Mucosa of descending colon (tissue), 3 donors: Measurements from ENCODE around the gene EPHA3. TPM values are rescaled to one million over a fixed set of nuclear protein-coding genes. Genes with fewer than 3 reads are reported as not detected.

ENCODE experiments used
- ATAC-seq: fragments of 200-7000 bp; cut with Tn5 transposase; one replicate; pipeline ENCODE4 v1.9.1; 2020; ENCODE audit warnings: mild to moderate bottlenecking, moderate library complexity
- DNase-seq, 3 donors: peaks; one replicate each; pipeline ENCODE4 v3.0.0-alpha.2; 2020
- H3K36me3 ChIP-seq: fragments of 200-600 bp; one replicate; pipeline ENCODE4 v1.8.0; 2021; ENCODE audit warnings: low read depth, mild to moderate bottlenecking
- H3K4me1 ChIP-seq: fragments of 200-600 bp; one replicate; pipeline ENCODE4 v1.8.0; 2021; ENCODE audit warnings: low read depth, mild to moderate bottlenecking
- H3K4me3 ChIP-seq: fragments of 200-600 bp; one replicate; pipeline ENCODE4 v1.8.0; 2021; ENCODE audit warnings: mild to moderate bottlenecking
- H3K9me3 ChIP-seq: fragments of 200-600 bp; one replicate; pipeline ENCODE4 v1.8.0; 2021; ENCODE audit warnings: mild to moderate bottlenecking
- CTCF ChIP-seq: fragments of 200-600 bp; IDR thresholded peaks from one replicate; pipeline ENCODE4 v1.8.0; 2022; ENCODE audit warnings: antibody characterized with exemption, mild to moderate bottlenecking
- intact Hi-C, 2 donors: fragments of 100-400 bp; cut with DNase I in 1 of 2; cut with micrococcal nuclease in 1 of 2; formaldehyde crosslinking; loops; one replicate each; pipeline versions ENCODE4 v1.11.0 to v1.11.1; 2022; cut with DNase I, micrococcal nuclease
- total RNA-seq, 3 donors: library from RNA; stranded (reverse); fragmentation: NEBNext Ultra II Directional in 2 of 3; extraction: Animal tissue kit (Norgen Biotek cat#: 25700) in 2 of 3; gene quantifications; one replicate each; pipeline versions ENCODE4 v1.2.1 to v1.2.4, GENCODE V29; 2021 to 2023
- donor health status: DM: no; HTN: no; CAD: no; lungs with moderate emphysema.
- donor health status: DM: no; HTN: no; CAD: no.
- donor health status: DM: no; HTN: yes; CAD: no.

The EPHA3 gene
- total RNA-seq, 3 donors from 2014 or later, result 1.0 to 6.6 (median 2.0) TPM

- Histone ChIP-seq H3K4me3 (no peak overlapping the region), H3K4me1 (no peaks in the 10 kb centered on the region), H3K9me3 (no peaks in the 10 kb centered on the region), H3K36me3 (no peaks in the 10 kb centered on the region)
- ATAC-seq (no peak), DNase-seq (no peak)
- intact Hi-C loops, result no loop called here
- no peak for TF ChIP-seq CTCF
Measured at GRCh38 chr3:89256882-89257281, 149.5 kb downstream of the EPHA3 start.

- Histone ChIP-seq H3K9me3 (no peaks in the 10 kb centered on the region), H3K4me1 (no peaks in the 10 kb centered on the region), H3K4me3 (no peak overlapping the region), H3K36me3 (no peaks in the 10 kb centered on the region)
- intact Hi-C loops, result no loop called here
- DNase-seq (no peak), ATAC-seq (no peak)
- TF ChIP-seq CTCF, result no peak
Measured at GRCh38 chr3:89260721-89261120, 153.3 kb downstream of the EPHA3 start.

- H3K4me3 ChIP-seq, result no peak overlapping the region
Measured at GRCh38 chr3:89261673-89262072, 154.3 kb downstream of the EPHA3 start.

GRCh38 chr3:89262309-89262929 is 155.0 kb downstream of the EPHA3 start:
- ATAC-seq (no peak), DNase-seq (no peak)
- no peak for TF ChIP-seq CTCF
- intact Hi-C loops, result no loop called here
- no peaks in the 10 kb centered on the region for H3K36me3 ChIP-seq
- no peak overlapping the region for H3K4me3 ChIP-seq
- H3K4me1 ChIP-seq, result no peaks in the 10 kb centered on the region
- no peaks in the 10 kb centered on the region for H3K9me3 ChIP-seq

More at GRCh38 chr3:89261673-89262072, 154.3 kb downstream of the EPHA3 start:
- no peaks in the 10 kb centered on the region for H3K36me3 ChIP-seq
- no peak for DNase-seq
- intact Hi-C loops, result no loop called here
- H3K9me3 ChIP-seq, result no peaks in the 10 kb centered on the region
- no peak for TF ChIP-seq CTCF
- H3K4me1 ChIP-seq, result no peaks in the 10 kb centered on the region
- ATAC-seq, result no peak

GRCh38 chr3:89264037-89264560 is 156.7 kb downstream of the EPHA3 start:
- no peak for TF ChIP-seq CTCF
- Histone ChIP-seq H3K36me3 (no peaks in the 10 kb centered on the region), H3K4me3 (no peak overlapping the region), H3K9me3 (no peaks in the 10 kb centered on the region), H3K4me1 (no peaks in the 10 kb centered on the region)
- DNase-seq, result no peak
- intact Hi-C loops, result no loop called here
- no peak for ATAC-seq
